Liver (tissue), 9 donors: Measurements from ENCODE around the gene MON1B. TPM values are rescaled to one million over a fixed set of nuclear protein-coding genes. Genes with fewer than 3 reads are reported as not detected.
"Not testable (repeated sequence)": the region's sequence is repeated elsewhere in the genome, so short reads cannot be mapped to it uniquely, and the experiment has no call there.

Source experiments
- DNase-seq: peaks from one replicate; pipeline ENCODE4 v3.0.0-alpha.2; 2017; ENCODE audit warnings: low spot score
- H3K27ac ChIP-seq, 2 donors: one replicate each; pipeline ENCODE4 v1.7.0; 2013; ENCODE audit warnings: inconsistent platforms in 2 of 2, low read length in 2 of 2, control low read depth in 1 of 2, low read depth in 1 of 2, mild to moderate bottlenecking in 1 of 2
- H3K27me3 ChIP-seq, 4 donors: one replicate each; pipeline versions ENCODE4 v1.6.1 to v1.7.0; 2013; ENCODE audit warnings: low read length in 3 of 4, inconsistent platforms in 1 of 4, mild to moderate bottlenecking in 1 of 4, moderate library complexity in 1 of 4; ENCODE audit not compliant: control insufficient read depth in 4 of 4, insufficient read depth in 4 of 4
- H3K36me3 ChIP-seq, 4 donors: one replicate each; pipeline versions ENCODE4 v1.6.1 to v1.7.0; 2013; ENCODE audit warnings: low read length in 3 of 4, mild to moderate bottlenecking in 3 of 4, low read depth in 1 of 4, moderate library complexity in 1 of 4; ENCODE audit not compliant: control insufficient read depth in 4 of 4, insufficient read depth in 3 of 4
- H3K4me1 ChIP-seq, 4 donors: one replicate each; pipeline versions ENCODE4 v1.6.1 to v1.7.0; 2013; ENCODE audit warnings: low read length in 3 of 4, mild to moderate bottlenecking in 3 of 4, moderate library complexity in 1 of 4; ENCODE audit not compliant: control insufficient read depth in 4 of 4, insufficient read depth in 4 of 4
- H3K4me3 ChIP-seq, 3 donors: one replicate each; pipeline versions ENCODE4 v1.6.1 to v1.7.0; 2013; ENCODE audit warnings: low read length in 3 of 3, control low read depth in 1 of 3, low read depth in 1 of 3, mild to moderate bottlenecking in 1 of 3
- H3K9ac ChIP-seq, 2 donors: one replicate each; pipeline ENCODE4 v1.7.0; 2013; ENCODE audit warnings: low read length in 2 of 2, mild to moderate bottlenecking in 2 of 2, moderate library complexity in 2 of 2, control low read depth in 1 of 2, low read depth in 1 of 2
- H3K9me3 ChIP-seq, 4 donors: one replicate each; pipeline versions ENCODE4 v1.6.1 to v1.7.0; 2013; ENCODE audit warnings: low read length in 3 of 4; ENCODE audit not compliant: control insufficient read depth in 4 of 4
- CTCF ChIP-seq: fragments of 150-350 bp; IDR thresholded peaks from 2 replicates; pipeline ENCODE4 v1.5.1; 2017; ENCODE audit warnings: improper control_type of control experiment, low read depth, low read length; ENCODE audit not compliant: missing input control
- EGR1 ChIP-seq, 2 donors: IDR thresholded peaks; 2 replicates each; pipeline ENCODE4 v1.6.1; 2016 to 2018; ENCODE audit warnings: antibody characterized with exemption in 2 of 2, low read depth in 2 of 2
- FOXA1 ChIP-seq: IDR thresholded peaks from 2 replicates; pipeline ENCODE4 v1.6.1; 2016; ENCODE audit warnings: antibody characterized with exemption
- FOXA2 ChIP-seq: IDR thresholded peaks from 2 replicates; pipeline ENCODE4 v1.6.1; 2016; ENCODE audit warnings: antibody characterized with exemption
- HNF4A ChIP-seq, 2 donors: conservative IDR thresholded peaks; 2 replicates each; pipeline ENCODE4 v1.6.1; 2016; ENCODE audit warnings: antibody characterized with exemption in 2 of 2, mild to moderate bottlenecking in 2 of 2
- JUND ChIP-seq, 2 donors: IDR thresholded peaks; 2 replicates each; pipeline ENCODE4 v1.6.1; 2016; ENCODE audit warnings: antibody characterized with exemption in 2 of 2
- RAD21 ChIP-seq, 2 donors: IDR thresholded peaks; 2 replicates each; pipeline ENCODE4 v1.6.1; 2016; ENCODE audit warnings: antibody characterized with exemption in 2 of 2, mild to moderate bottlenecking in 2 of 2
- SP1 ChIP-seq: IDR thresholded peaks from 2 replicates; pipeline ENCODE4 v1.6.1; 2018; ENCODE audit warnings: antibody characterized with exemption, mild to moderate bottlenecking
- TAF1 ChIP-seq: conservative IDR thresholded peaks from 2 replicates; pipeline ENCODE4 v1.6.1; 2016; ENCODE audit warnings: antibody characterized with exemption, mild to moderate bottlenecking
- YY1 ChIP-seq: IDR thresholded peaks from 2 replicates; pipeline ENCODE4 v1.6.1; 2016; ENCODE audit warnings: antibody characterized with exemption, mild to moderate bottlenecking
- WGBS: extraction: QIAGEN DNeasy Blood & Tissue Kit; methylation state at CpG from one replicate; pipeline ENCODE4 v1.1.7; 2013; 5-methylcytosine and 5-hydroxymethylcytosine counted together
- polyA plus RNA-seq, 2 donors: library from polyadenylated mRNA; stranded (reverse) in 1 of 2; unstranded in 1 of 2; fragments of 200-250 nt in 1 of 2; fragments of >200 nt in 1 of 2; fragmentation: Nextera tagmentation in 1 of 2; extraction: Ambion mirVana in 1 of 2; gene quantifications; one replicate each; pipeline versions ENCODE4 v1.2.1 to v1.2.3, GENCODE V29; 2013 to 2015
- total RNA-seq, 2 donors: library from RNA; depleted of rRNA; stranded (reverse); fragments of >200 nt; gene quantifications; one replicate each; pipeline ENCODE4 v1.2.3, GENCODE V29; 2014
- TF ChIP-seq, protein P1 (sequence below): IDR thresholded peaks from 2 replicates; pipeline ENCODE4 v1.6.1; 2016; ENCODE audit warnings: antibody characterized with exemption, mild to moderate bottlenecking
- donor health status: healthy.
- donor health status: healthy.
- donor health status: healthy.
- donor health status: healthy.
- donor health status: healthy.

The MON1B gene
- total and polyA plus RNA-seq, 4 donors, result 7.1 to 23.5 (median 12.4) TPM

GRCh38 chr16:77171745-77172635 lies 19.0 kb upstream of the MON1B start:
- H3K9ac ChIP-seq, result no peak overlapping the region

DNA sequence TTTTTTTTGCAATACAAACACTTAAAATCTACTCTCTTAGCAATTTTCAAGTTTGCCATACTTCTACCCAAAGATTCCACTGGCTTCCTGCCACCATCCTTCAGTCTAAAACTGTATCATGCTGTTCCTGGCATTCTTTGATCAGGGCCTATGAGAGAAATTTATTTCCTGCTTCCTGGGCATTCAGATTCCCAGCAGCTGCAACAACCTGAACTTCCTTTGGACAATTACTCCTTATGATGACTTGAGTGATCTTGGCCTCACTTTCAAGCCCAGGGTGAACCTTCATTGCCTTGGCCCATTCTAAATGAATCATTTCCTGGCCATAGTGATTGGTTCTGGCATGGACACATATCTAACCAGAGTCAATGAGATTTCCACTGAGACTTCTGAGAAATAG lies 18.0 kb upstream of the MON1B start:
- TF ChIP-seq FOXA1 (no peak), EGR1 (IDR thresholded peaks at IDR 0.05; ENCODE audit: low read depth in 2 of 2) (no peak), YY1 (no peak), RAD21 (IDR thresholded peaks at IDR 0.05) (no peak), SP1 (no peak), CTCF (no peak), JUND (IDR thresholded peaks at IDR 0.05) (no peak), HNF4A (conservative IDR thresholded peaks at IDR 0.05) (no peak)
- Histone ChIP-seq H3K9ac (no peak overlapping the region), H3K9me3 (no peaks in the 10 kb centered on the region), H3K36me3 (no peaks in the 10 kb centered on the region), H3K4me3 (no peak overlapping the region), H3K4me1 (no peaks in the 10 kb centered on the region), H3K27me3 (peaks cover 0 to 3% (median 0%) of the 10 kb centered on the region in 4 donors), H3K27ac (no peak overlapping the region)
- DNase-seq, result no peak

More at GRCh38 chr16:77171745-77172635, 19.0 kb upstream of the MON1B start:
- Histone ChIP-seq H3K4me1 (no peaks in the 10 kb centered on the region), H3K36me3 (no peaks in the 10 kb centered on the region), H3K4me3 (no peak overlapping the region), H3K27me3 (peaks cover 0 to 3% (median 0%) of the 10 kb centered on the region in 4 donors), H3K9me3 (no peaks in the 10 kb centered on the region), H3K27ac (no peak overlapping the region)
- no peak for DNase-seq
- WGBS, result 65% methylated on average over 5 of the region's 5 CpGs
- peak; percentile 71 for TF ChIP-seq CTCF
- TF ChIP-seq JUND (IDR thresholded peaks at IDR 0.05), result no peak
- TF ChIP-seq TAF1, result no peak
- peak; percentile 90 for TF ChIP-seq RAD21 (IDR thresholded peaks at IDR 0.05)
- TF ChIP-seq HNF4A (conservative IDR thresholded peaks at IDR 0.05), result no peak

DNA sequence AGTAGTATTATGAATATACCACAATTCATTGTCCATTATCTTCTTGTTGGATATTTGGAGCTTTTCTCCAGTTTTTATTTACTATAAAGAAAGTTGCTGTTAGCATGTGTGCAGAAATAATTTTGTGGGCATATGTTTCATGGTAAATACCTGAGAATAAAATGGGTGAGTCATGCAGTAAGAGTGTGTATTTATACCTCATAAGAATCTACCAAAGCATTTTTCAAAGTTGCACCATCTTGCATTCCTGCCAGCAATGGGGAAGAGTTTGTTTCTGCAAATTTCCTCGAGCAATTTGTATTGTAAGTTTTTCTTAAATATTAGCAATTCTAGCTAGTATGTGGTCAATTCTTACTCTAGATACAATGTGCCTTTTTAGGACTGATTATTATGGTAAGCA lies 7.9 kb upstream of the MON1B start:
- Histone ChIP-seq H3K9ac (no peak overlapping the region), H3K4me1 (no peaks in the 10 kb centered on the region), H3K27ac (no peak overlapping the region), H3K4me3 (no peak overlapping the region), H3K36me3 (no peaks in the 10 kb centered on the region), H3K27me3 (no peaks in the 10 kb centered on the region), H3K9me3 (no peaks in the 10 kb centered on the region)
- TF ChIP-seq FOXA2, result no peak
- TF ChIP-seq SP1, result no peak
- TF ChIP-seq YY1, result no peak
- TF ChIP-seq, protein P1, sequence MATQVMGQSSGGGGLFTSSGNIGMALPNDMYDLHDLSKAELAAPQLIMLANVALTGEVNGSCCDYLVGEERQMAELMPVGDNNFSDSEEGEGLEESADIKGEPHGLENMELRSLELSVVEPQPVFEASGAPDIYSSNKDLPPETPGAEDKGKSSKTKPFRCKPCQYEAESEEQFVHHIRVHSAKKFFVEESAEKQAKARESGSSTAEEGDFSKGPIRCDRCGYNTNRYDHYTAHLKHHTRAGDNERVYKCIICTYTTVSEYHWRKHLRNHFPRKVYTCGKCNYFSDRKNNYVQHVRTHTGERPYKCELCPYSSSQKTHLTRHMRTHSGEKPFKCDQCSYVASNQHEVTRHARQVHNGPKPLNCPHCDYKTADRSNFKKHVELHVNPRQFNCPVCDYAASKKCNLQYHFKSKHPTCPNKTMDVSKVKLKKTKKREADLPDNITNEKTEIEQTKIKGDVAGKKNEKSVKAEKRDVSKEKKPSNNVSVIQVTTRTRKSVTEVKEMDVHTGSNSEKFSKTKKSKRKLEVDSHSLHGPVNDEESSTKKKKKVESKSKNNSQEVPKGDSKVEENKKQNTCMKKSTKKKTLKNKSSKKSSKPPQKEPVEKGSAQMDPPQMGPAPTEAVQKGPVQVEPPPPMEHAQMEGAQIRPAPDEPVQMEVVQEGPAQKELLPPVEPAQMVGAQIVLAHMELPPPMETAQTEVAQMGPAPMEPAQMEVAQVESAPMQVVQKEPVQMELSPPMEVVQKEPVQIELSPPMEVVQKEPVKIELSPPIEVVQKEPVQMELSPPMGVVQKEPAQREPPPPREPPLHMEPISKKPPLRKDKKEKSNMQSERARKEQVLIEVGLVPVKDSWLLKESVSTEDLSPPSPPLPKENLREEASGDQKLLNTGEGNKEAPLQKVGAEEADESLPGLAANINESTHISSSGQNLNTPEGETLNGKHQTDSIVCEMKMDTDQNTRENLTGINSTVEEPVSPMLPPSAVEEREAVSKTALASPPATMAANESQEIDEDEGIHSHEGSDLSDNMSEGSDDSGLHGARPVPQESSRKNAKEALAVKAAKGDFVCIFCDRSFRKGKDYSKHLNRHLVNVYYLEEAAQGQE, result no peak
- no peak for DNase-seq
- WGBS, result 70% methylated on average over 1 of the region's 1 CpG

DNA sequence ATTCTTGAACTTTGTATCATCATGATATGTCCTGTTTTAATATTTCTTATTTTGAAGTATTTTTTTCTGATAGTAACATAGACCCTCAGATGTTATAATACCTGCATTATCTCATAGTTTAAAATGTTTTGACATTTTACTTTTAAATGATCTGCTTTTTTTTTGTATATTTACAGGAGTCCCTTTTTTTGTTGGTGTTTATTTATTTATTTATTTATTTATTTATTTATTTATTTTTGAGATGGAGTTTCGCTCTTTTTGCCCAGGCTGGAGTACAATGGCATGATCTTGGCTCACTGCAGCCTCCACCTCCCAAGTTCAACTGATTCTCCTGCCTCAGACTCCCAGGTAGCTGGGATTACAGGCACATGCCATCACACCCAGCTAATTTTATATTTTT lies 4.7 kb upstream of the MON1B start:
- not testable (repeated sequence) for H3K4me3 ChIP-seq, H3K36me3 ChIP-seq, DNase-seq, H3K4me1 ChIP-seq, H3K9me3 ChIP-seq, H3K27ac ChIP-seq, H3K27me3 ChIP-seq, H3K9ac ChIP-seq
- WGBS, result 98% methylated on average over 1 of the region's 1 CpG
